Right renal pelvis (tissue), 4 donors: ENCODE data around the gene DNAJC13. TPM values are rescaled to one million over a fixed set of nuclear protein-coding genes. Genes with fewer than 3 reads are reported as not detected.
"Not testable (repeated sequence)": the region's sequence is repeated elsewhere in the genome, so short reads cannot be mapped to it uniquely, and the experiment has no call there.

Source experiments
- DNase-seq, 4 donors: peaks; one replicate each; pipeline ENCODE4 v3.0.0-alpha.2; 2013; ENCODE audit warnings: low read depth in 4 of 4, low spot score in 3 of 4, missing footprints in 1 of 4
- polyA plus RNA-seq, 4 donors: library from polyadenylated mRNA; unstranded; fragments of 120-200 nt; gene quantifications; one replicate each; pipeline ENCODE4 v1.2.1, GENCODE V29; 2013; ENCODE audit not compliant: insufficient read length in 4 of 4

DNAJC13 gene
- polyA plus RNA-seq, 4 donors, result 43.3 to 49.3 (median 46.6) TPM

- no peak for DNase-seq
Observed at GRCh38 chr3:132538072-132538471, 120.8 kb downstream of the DNAJC13 start.

- DNase-seq, result no peak
Observed at GRCh38 chr3:132539681-132540080, 122.4 kb downstream of the DNAJC13 start.

DNA sequence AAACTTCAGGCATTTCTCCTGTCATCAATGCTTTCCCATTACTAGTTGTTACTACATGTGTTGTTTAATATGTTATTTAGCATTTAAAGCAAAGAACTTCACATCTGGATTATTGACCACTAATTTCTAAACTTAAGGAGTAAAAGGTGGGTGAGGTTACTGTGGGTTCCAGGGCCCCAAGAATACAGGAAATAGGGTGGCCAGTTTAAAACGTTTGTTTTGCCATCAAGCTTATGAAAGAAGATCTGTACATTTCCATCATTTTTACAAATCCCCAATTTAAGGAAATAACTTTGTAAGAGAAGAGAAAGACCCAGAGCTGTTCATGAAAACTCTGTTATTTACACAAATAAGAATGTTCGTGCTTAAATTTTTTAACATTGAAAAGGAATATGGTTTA is 125.3 kb downstream of the DNAJC13 start:
- DNase-seq, result no peak

- DNase-seq, result no peak
Observed at GRCh38 chr3:132543011-132543739, 125.9 kb downstream of the DNAJC13 start.

DNA sequence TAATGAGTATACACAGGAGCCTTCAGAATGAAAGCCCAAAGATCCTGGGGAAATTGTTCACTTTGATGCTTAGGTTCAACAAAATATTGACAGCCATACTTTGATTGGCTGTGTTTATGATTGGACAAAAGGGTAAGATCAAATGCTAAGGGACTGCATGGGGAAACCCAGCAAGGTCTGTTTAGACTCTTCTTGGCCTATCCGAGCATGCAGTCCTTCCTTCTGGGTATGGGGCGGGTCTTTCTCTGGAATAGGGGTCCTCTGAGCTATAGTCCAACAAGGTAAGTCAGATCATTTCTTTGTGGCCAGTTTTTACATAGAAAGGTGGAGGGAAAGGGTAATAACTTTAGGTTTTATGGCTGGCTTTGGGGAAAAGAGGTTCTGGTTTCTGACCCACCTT is 126.8 kb downstream of the DNAJC13 start:
- DNase-seq, result no peak

GRCh38 chr3:132545471-132545870 is 128.2 kb downstream of the DNAJC13 start:
- DNase-seq, result no peak

- DNase-seq, result no peak
Observed at GRCh38 chr3:132549169-132549568, 131.9 kb downstream of the DNAJC13 start.

DNA sequence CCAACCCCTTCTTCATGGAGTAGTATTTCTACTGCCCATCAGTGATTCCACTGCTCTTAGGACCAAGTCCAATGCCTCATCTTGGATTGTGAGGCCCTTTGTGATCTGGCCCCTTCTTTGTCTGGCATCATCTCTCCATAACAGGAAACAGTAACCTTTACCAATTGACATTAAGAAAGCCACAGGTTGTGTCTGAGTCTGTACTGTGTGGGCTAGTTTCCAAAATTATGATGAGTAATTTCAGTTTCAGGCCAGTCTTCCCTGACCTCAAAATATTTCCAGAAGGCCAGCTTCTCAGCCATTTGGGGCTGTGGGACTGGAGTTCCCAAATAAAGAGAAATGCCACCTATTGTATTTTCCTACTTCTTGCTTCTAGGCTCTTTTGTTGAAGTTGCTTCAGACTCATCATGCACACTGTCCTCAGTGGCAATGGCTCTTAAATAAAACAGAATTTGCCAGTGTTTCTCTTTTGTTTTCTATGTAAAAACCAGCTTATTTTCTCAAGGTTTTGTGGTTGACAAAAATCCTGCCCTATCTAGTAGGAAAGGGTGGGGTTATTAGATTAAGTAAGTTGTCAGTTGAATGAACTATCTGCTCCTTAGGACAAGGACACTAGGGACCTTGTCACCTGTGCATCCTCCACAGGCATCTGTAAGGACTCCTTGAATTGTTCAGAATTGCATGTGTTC is 132.7 kb downstream of the DNAJC13 start:
- no peak for DNase-seq

GRCh38 chr3:132550579-132551305 is 133.4 kb downstream of the DNAJC13 start:
- DNase-seq, result no peak

DNA sequence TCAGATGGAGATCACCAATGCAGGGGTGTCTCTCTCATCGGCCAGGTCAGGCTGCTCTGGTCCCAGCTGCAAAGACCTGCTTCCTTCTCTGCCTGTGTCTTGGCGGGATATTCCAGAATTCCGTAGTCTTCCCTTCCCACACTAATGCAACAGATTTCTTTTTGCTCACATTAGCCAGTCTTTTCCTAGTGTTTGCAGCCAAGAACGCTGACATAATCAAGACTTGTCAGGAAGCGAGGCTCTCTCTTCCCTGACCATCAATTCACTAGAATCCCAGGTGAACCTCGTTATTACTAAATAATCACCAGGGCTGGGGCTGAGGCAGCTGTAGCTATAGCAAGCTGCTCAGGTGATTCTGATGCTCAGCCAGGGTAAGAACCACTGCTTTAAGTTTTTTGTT is 136.5 kb downstream of the DNAJC13 start:
- DNase-seq, result no peak

GRCh38 chr3:132554437-132554836 is 137.1 kb downstream of the DNAJC13 start:
- DNase-seq, result no peak

DNA sequence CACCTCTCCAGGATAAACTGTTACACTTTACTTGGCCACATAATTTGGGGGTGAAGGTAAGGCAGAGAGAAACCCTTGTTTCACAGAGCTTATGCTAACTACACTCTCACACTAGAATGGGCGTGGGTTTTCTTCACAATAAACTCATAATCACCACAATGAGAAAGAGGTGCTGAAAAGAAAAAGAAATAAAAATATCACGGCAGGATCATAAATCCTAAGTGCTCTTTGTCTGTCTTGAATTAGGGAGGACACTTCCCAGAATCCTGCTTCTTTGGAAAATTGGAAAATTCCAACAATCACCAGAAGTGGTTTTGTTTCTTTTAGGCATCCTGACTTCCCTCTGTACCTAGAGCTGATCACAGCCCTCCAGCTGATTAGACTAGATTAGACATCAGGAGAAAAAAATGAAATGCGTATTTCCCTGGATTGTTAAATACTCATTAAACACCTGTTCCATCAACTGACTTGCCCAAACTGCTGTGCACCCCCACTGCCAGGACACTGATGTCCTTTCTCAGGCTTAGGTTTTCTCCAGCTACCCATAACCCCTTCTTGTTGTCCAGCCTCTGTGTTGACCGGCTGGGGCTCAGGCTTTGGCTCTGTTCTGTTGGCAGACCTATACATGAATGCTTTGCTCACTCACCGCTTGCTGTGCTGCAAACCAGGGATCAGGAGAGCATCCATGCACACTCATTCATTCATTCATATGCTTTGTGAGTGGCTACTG is 138.2 kb downstream of the DNAJC13 start:
- no peak for DNase-seq

GRCh38 chr3:132556036-132556386 is 138.7 kb downstream of the DNAJC13 start:
- not testable (repeated sequence) for DNase-seq

DNA sequence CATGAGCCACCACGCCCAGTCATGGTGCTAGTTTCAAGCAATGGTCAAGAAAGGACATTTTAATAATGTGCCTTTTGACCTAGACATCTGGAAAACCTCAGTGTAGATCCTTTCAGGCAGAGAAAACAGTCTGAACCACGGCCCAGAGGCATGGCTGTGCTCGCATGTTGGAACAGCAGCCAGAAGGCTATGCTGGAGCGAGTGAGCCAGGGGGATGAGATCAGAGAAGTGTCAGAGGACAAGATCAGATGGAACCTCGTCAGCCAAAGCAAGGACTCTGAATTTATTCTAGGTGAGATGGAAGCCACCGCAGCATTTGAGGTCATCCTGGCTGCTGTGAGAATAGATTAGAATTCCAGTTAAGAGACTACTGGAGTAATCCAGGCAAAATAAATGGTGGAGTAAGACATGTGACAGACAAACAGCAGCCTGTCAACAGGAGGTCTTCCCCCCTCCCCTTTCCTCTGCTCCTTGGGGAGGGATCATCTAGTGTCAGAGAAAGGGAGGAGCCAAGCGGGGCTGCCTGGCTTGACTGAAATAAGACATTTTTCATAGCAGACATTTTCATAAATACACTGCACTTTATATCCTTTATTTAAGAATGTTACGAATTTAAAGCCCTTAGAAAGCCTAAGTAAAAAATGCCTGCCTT is 139.3 kb downstream of the DNAJC13 start:
- DNase-seq, result no peak

- DNase-seq, result no peak
Observed at GRCh38 chr3:132561003-132561402, 143.7 kb downstream of the DNAJC13 start.

- no peak for DNase-seq
Observed at GRCh38 chr3:132563420-132564069, 146.2 kb downstream of the DNAJC13 start.

DNA sequence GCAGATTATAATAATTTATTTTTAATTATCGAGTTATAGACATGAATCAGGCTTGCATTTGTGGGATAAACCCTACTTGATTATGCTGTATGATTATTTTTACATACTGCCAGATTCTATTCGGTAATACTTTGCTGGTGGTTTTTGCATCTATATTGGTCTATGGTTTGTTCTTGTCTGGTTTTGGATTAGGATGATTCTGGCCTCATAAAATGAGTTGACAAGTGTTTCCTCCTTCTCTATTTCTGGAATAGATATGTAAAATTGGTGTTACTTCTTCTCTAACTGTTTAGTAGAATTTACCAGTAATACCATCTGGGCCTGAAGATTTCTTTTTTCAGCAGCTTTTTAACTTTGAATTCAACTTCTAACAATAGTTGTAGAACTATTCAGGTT is 146.8 kb downstream of the DNAJC13 start:
- DNase-seq, result no peak

DNA sequence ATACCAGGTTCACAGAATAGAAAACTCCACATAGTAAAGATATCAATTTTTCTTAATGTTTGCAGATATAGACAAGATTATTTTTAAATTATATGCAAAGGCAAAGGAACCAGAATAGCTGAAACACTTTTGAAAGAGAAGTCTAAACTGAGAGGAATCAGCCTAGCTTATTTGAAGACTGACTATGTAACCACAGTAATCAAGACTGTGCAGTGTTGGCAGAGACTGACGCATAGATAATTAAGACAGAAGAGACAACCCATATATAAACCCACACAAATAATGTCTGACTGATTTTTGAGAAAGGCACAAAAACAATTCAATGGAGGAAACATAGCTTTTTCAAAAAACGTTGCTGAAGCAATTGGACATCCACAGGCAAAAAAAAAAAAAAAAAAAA is 151.1 kb downstream of the DNAJC13 start:
- DNase-seq, result no peak

DNA sequence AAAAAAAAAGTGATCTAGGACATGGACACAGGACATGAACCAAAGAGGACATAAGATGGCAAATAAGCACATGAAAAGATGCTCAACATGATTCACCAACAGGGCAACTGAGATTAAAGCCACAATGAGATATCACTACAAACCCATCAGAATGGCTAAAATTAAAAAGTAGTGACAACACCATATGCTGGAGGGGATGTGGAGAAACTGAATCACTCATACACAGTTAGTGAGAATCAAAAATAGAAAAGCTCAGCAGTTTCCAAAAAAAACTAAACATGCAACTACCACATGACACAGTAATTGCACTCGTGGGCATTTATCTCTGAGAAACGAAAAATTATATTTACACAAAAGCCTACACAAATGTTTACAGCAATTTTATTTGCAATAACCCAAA is 151.9 kb downstream of the DNAJC13 start:
- no peak for DNase-seq

GRCh38 chr3:132569580-132569979 is 152.3 kb downstream of the DNAJC13 start:
- no peak for DNase-seq
